OCI-LY3 (cell line): Measurements from ENCODE around the gene ACTN3.

ENCODE experiments used
- EZH2phosphoT487 ChIP-seq: fragments of 200-600 bp; shearing (Covaris generic); IDR thresholded peaks from 2 replicates; pipeline ENCODE4 v1.6.1; 2018; ENCODE audit warnings: antibody characterized with exemption, mixed run types, low read depth
- TF ChIP-seq, protein P1 (sequence below): fragments of 200-600, 300-600 bp; sonication (generic); IDR thresholded peaks from 2 replicates; pipeline ENCODE4 v1.5.1; 2014; ENCODE audit warnings: antibody characterized with exemption, low read length, low read depth

DNA sequence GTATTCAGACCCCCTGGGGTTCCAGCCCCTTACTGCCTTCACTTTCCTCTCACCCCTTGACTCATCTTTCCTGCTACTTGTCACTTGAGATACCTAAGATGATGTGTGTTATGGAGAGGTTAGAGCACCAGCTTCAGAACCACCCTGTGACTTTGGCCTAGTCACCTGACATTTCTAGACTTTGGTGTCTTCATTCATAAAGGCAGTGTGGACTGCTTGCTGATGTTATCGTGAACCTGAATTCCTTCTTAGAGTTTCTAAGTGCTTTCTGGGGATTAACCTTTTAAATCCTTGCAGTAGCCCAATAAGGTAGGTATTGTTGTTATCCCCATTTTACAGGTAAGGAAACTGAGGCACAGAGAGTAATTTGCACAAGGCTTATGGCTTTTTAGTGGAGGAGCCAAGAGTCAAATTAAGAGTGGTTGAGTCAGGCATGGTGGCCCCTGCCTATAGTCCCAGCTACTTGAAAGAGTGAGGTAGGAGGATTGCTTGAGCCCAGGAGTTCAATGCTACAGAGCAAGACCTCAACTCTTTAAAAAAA lies 41.4 kb upstream of the ACTN3 start:
- TF ChIP-seq, protein P1, sequence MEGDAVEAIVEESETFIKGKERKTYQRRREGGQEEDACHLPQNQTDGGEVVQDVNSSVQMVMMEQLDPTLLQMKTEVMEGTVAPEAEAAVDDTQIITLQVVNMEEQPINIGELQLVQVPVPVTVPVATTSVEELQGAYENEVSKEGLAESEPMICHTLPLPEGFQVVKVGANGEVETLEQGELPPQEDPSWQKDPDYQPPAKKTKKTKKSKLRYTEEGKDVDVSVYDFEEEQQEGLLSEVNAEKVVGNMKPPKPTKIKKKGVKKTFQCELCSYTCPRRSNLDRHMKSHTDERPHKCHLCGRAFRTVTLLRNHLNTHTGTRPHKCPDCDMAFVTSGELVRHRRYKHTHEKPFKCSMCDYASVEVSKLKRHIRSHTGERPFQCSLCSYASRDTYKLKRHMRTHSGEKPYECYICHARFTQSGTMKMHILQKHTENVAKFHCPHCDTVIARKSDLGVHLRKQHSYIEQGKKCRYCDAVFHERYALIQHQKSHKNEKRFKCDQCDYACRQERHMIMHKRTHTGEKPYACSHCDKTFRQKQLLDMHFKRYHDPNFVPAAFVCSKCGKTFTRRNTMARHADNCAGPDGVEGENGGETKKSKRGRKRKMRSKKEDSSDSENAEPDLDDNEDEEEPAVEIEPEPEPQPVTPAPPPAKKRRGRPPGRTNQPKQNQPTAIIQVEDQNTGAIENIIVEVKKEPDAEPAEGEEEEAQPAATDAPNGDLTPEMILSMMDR, result no peak
- no peak for TF ChIP-seq EZH2phosphoT487
